H1 (cell line): ENCODE measurements around the gene TLCD5. TPM values are rescaled to one million over a fixed set of nuclear protein-coding genes. Genes with fewer than 3 reads are reported as not detected.

Experiments used
- CTCF ChIA-PET: fragments of 300-600 bp; sonication (Branson Sonifier 250); formaldehyde crosslinking; loops from one replicate; lab custom pipeline; 2021; ENCODE audit not compliant: partially characterized antibody; lab: Charles Lee
- POLR2A ChIA-PET: fragments of 300-600 bp; sonication (Branson Sonifier 250); formaldehyde crosslinking; loops from one replicate; lab custom pipeline; 2021; ENCODE audit warnings: inconsistent platforms; ENCODE audit not compliant: partially characterized antibody; lab: Charles Lee
- DNase-seq, 2 experiments: peaks; one replicate each; pipeline versions ENCODE4 v3.0.0 to v3.0.0-alpha.2; 2010 to 2022; ENCODE audit warnings: low spot score in 2 of 2, low read depth in 1 of 2, mixed read lengths in 1 of 2
- FAIRE-seq: peaks from 2 replicates; lab custom pipeline; 2011; peaks lifted over from hg19 to GRCh38; lab: Jason Lieb, UNC
- H2AFZ ChIP-seq: 2 replicates; pipeline ENCODE4 v1.8.1; 2012; ENCODE audit warnings: low read length, inconsistent platforms
- H2AK5ac ChIP-seq: 2 replicates; pipeline ENCODE4 v1.6.1; 2013; ENCODE audit warnings: low read depth, low read length
- H2BK120ac ChIP-seq: replicated peaks from 2 replicates; pipeline ENCODE3; 2013; ENCODE audit warnings: low read depth, low read length, inconsistent platforms
- H2BK12ac ChIP-seq: 2 replicates; pipeline ENCODE4 v1.6.1; 2013; ENCODE audit warnings: low read depth, low read length
- H2BK15ac ChIP-seq: 2 replicates; pipeline ENCODE4 v1.6.1; 2013; ENCODE audit warnings: low read length
- H2BK20ac ChIP-seq: 2 replicates; pipeline ENCODE4 v1.6.1; 2013; ENCODE audit warnings: low read length
- H2BK5ac ChIP-seq: 2 replicates; pipeline ENCODE4 v1.6.1; 2013; ENCODE audit warnings: low read depth, low read length
- H3K14ac ChIP-seq: 2 replicates; pipeline ENCODE4 v1.6.1; 2013; ENCODE audit warnings: inconsistent platforms; ENCODE audit not compliant: insufficient read length
- H3K18ac ChIP-seq: 2 replicates; pipeline ENCODE4 v1.6.1; 2013; ENCODE audit warnings: low read length; ENCODE audit errors: extremely low read depth
- H3K23ac ChIP-seq: 2 replicates; pipeline ENCODE4 v1.6.1; 2013; ENCODE audit warnings: inconsistent platforms; ENCODE audit not compliant: insufficient read length
- H3K23me2 ChIP-seq: 2 replicates; pipeline ENCODE4 v1.6.1; 2013; ENCODE audit warnings: low read depth, low read length
- H3K27ac ChIP-seq: 2 replicates; pipeline ENCODE4 v1.6.1; 2011; ENCODE audit warnings: low read depth, low read length, inconsistent platforms
- H3K27me3 ChIP-seq, 4 experiments: replicated peaks in 1 of 4; 1 replicate in 1 of 4; 2 replicates in 3 of 4; pipeline versions ENCODE4 v1.6.1 to v1.8.1; 2011 to 2013; ENCODE audit warnings: low read length in 3 of 4, mild to moderate bottlenecking in 3 of 4, inconsistent platforms in 2 of 4, mixed read lengths in 2 of 4, moderate library complexity in 1 of 4; ENCODE audit not compliant: control insufficient read depth in 3 of 4, insufficient read depth in 3 of 4; ENCODE audit errors: extremely low read depth in 1 of 4
- H3K36me3 ChIP-seq, 4 experiments: 2 replicates each; pipeline versions ENCODE4 v1.6.1 to v1.8.1; 2011 to 2013; ENCODE audit warnings: mild to moderate bottlenecking in 4 of 4, low read length in 3 of 4, moderate library complexity in 2 of 4, control low read depth in 1 of 4, inconsistent platforms in 1 of 4; ENCODE audit not compliant: insufficient read depth in 4 of 4, control insufficient read depth in 2 of 4
- H3K4ac ChIP-seq: replicated peaks from 2 replicates; pipeline ENCODE3; 2013; ENCODE audit warnings: low read length, low read depth, mixed read lengths, inconsistent platforms; ENCODE audit not compliant: insufficient read length
- H3K4me1 ChIP-seq, 4 experiments: replicated peaks in 1 of 4; 1 replicate in 1 of 4; 2 replicates in 3 of 4; pipeline versions ENCODE4 v1.6.1 to v1.8.1; 2011 to 2013; ENCODE audit warnings: low read length in 3 of 4, inconsistent platforms in 2 of 4, mixed read lengths in 1 of 4; ENCODE audit not compliant: insufficient read depth in 4 of 4, control insufficient read depth in 3 of 4
- H3K4me2 ChIP-seq, 2 experiments: 2 replicates each; pipeline versions ENCODE4 v1.6.1 to v1.8.1; 2011 to 2013; ENCODE audit warnings: low read depth in 2 of 2, low read length in 2 of 2, control low read depth in 1 of 2, inconsistent platforms in 1 of 2, mild to moderate bottlenecking in 1 of 2; ENCODE audit not compliant: insufficient read depth in 1 of 2
- H3K4me3 ChIP-seq, 4 experiments: fragments of 200-600, 300-600 bp in 1 of 4; sonication (generic), shearing (Covaris generic), sonication (Bioruptor Twin) in 1 of 4; 2 replicates each; pipeline versions ENCODE4 v1.5.1 to v1.8.1; 2011 to 2016; ENCODE audit warnings: low read length in 4 of 4, low read depth in 3 of 4, control low read depth in 2 of 4, inconsistent platforms in 2 of 4, mild to moderate bottlenecking in 2 of 4, mixed read lengths in 1 of 4, moderate library complexity in 1 of 4; ENCODE audit not compliant: insufficient read depth in 2 of 4; ENCODE audit errors: extremely low read depth in 1 of 4
- H3K56ac ChIP-seq: replicated peaks from 2 replicates; pipeline ENCODE3; 2013; ENCODE audit warnings: low read depth, mild to moderate bottlenecking, mixed read lengths, low read length, inconsistent platforms; ENCODE audit not compliant: insufficient read length
- H3K79me1 ChIP-seq: 2 replicates; pipeline ENCODE4 v1.6.1; 2013; ENCODE audit warnings: low read depth, low read length, control low read depth
- H3K79me2 ChIP-seq, 2 experiments: 2 replicates each; pipeline versions ENCODE4 v1.6.1 to v1.8.1; 2012 to 2013; ENCODE audit warnings: low read length in 2 of 2, mild to moderate bottlenecking in 2 of 2, inconsistent platforms in 1 of 2; ENCODE audit not compliant: insufficient read depth in 2 of 2, control insufficient read depth in 1 of 2
- H3K9ac ChIP-seq, 4 experiments: replicated peaks in 1 of 4; 1 replicate in 1 of 4; 2 replicates in 3 of 4; pipeline versions ENCODE4 v1.6.1 to v1.8.1; 2011 to 2013; ENCODE audit warnings: low read depth in 3 of 4, low read length in 3 of 4, control low read depth in 2 of 4, mild to moderate bottlenecking in 2 of 4, moderate library complexity in 2 of 4, inconsistent platforms in 1 of 4; ENCODE audit errors: extremely low read depth in 1 of 4
- H3K9me3 ChIP-seq, 2 experiments: 2 replicates each; pipeline versions ENCODE4 v1.6.1 to v1.8.1; 2012 to 2013; ENCODE audit warnings: mild to moderate bottlenecking in 2 of 2, moderate library complexity in 2 of 2, control low read depth in 1 of 2, inconsistent platforms in 1 of 2, low read depth in 1 of 2, low read length in 1 of 2, mixed read lengths in 1 of 2; ENCODE audit not compliant: insufficient read depth in 2 of 2
- H4K20me1 ChIP-seq, 2 experiments: replicated peaks in 1 of 2; 2 replicates each; pipeline versions ENCODE3 to v1.8.1; 2011 to 2013; ENCODE audit warnings: inconsistent platforms in 2 of 2, low read length in 2 of 2, mild to moderate bottlenecking in 1 of 2; ENCODE audit not compliant: insufficient read depth in 2 of 2, control insufficient read depth in 1 of 2
- H4K5ac ChIP-seq: 2 replicates; pipeline ENCODE4 v1.6.1; 2013; ENCODE audit warnings: low read length, low read depth, mixed read lengths, inconsistent platforms; ENCODE audit not compliant: insufficient read length
- H4K8ac ChIP-seq: 2 replicates; pipeline ENCODE4 v1.8.0; 2013; ENCODE audit warnings: mild to moderate bottlenecking, moderate library complexity, low read length, inconsistent platforms; ENCODE audit not compliant: insufficient read depth; ENCODE audit errors: extremely low read depth
- H4K91ac ChIP-seq: replicated peaks from 2 replicates; pipeline ENCODE3; 2013; ENCODE audit warnings: low read length, mixed read lengths, inconsistent platforms; ENCODE audit not compliant: insufficient read length
- CREB1 ChIP-seq: IDR thresholded peaks from 2 replicates; pipeline ENCODE4 v1.6.1; 2012; ENCODE audit warnings: inconsistent platforms
- SP2 ChIP-seq: IDR thresholded peaks from 2 replicates; pipeline ENCODE4 v1.6.1; 2012; ENCODE audit warnings: mild to moderate bottlenecking, low read length, inconsistent platforms
- WGBS, 2 experiments: shearing (Covaris generic) in 1 of 2; methylation state at CpG; one replicate each; pipeline versions ENCODE4 v1.1.6 to v1.1.7; 2013 to 2015; ENCODE audit warnings: low lambda C conversion rate in 2 of 2, mixed read lengths in 2 of 2, inconsistent platforms in 1 of 2, low coverage in 1 of 2, missing lambda C conversion rate in 1 of 2; ENCODE audit not compliant: insufficient replicate concordance in 2 of 2, insufficient coverage in 1 of 2, insufficient read length in 1 of 2; ENCODE audit errors: extremely low coverage in 1 of 2, missing lambda C conversion rate in 1 of 2; 5-methylcytosine and 5-hydroxymethylcytosine counted together
- polyA plus RNA-seq, 7 experiments: library from polyadenylated mRNA; depleted of rRNA in 3 of 7; stranded (reverse) in 5 of 7; unstranded in 2 of 7; fragments of >200 nt in 5 of 7; fragments of 200-250 nt in 2 of 7; gene quantifications; 1 replicate in 5 of 7; 2 replicates in 1 of 7; 4 replicates in 1 of 7; pipeline versions ENCODE4 v1.2.1 to v1.2.3, GENCODE V29; 2011 to 2013; ENCODE audit warnings: missing spikeins in 2 of 7, mixed read lengths in 2 of 7
- total RNA-seq: library from RNA; stranded (reverse); fragmentation: NEBNext Ultra II Directional; extraction: Animal tissue kit (Norgen Biotek cat#: 25700); gene quantifications from 2 replicates; pipeline ENCODE4 v1.2.1, GENCODE V29; 2021

The TLCD5 gene
- total and polyA plus RNA-seq, 2 of the 8 experiments (the other 6 are each of a cell fraction or from before 2014, with no cell fraction given) = 9.5 to 10.1 TPM

DNA sequence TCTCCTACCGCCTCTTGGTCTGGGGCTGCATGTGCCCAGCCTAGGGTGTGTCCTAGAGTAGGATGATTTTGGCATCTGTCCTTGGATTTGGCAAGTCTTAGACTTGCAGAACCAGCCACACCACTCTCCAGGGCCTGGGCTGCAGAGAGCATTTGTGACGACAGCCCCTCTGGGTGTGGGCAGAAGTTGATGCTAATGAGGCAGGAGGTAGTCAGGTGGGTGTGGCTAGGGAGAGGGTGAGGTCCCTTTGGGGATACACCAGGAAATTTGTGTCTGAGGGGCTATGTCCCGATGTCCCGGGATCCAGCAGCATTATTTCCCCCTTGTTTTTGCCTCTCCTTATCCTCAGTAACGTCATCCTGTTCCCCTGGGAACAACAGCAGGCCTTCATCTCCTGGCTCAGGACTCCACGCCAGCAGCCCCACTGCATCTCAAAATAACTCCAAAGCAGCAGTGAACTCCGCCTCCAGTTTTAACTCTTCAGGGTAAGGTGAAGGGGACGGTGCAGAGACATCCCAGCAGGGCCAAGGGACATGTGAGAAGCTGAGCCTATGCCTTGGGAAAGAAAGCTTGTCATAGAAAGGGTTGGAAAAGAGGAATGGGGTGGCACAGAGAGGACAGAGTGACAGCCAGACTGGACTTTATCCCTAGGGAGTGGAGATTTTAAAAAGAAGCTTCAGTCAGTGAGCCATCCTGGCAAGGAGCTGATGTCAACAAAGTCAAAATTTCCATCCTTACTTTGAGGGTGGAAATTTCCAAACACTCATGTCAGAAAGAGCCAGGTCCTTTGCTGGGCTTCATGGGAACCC is 8.0 kb upstream of the TLCD5 start:
- Histone ChIP-seq H3K4me2 (peak overlapping the region; percentile 52 to 64), H3K18ac (peak overlapping the region; percentile 64; the same call in 1 of the 2 replicates)
- DNase-seq = no peak

More for the DNA sequence above, 8.0 kb upstream of the TLCD5 start:
- no peaks in the 10 kb centered on the region for H4K20me1 ChIP-seq
- peak; percentile 66 for FAIRE-seq
- peak overlapping the region in 3 of 4 experiments; percentile 7 to 40 (median 15); a peak in 4 of 8 replicates for H3K4me3 ChIP-seq
- H4K91ac ChIP-seq = peak overlapping the region; percentile 1
- 43% methylated on average over 8 of the region's 8 CpGs; no CpG with 5 or more reads in 1 of the 2 experiments for WGBS, 2 experiments
- no peak overlapping the region for H3K14ac ChIP-seq
- TF ChIP-seq SP2 (no peak), CREB1 (peak; percentile 42; the same call in 1 of the 2 replicates)
- H2AFZ ChIP-seq = peak overlapping the region; percentile 59; the same call in 1 of the 2 replicates
- H2BK20ac ChIP-seq = peak overlapping the region; percentile 95
- H3K27ac ChIP-seq = no peak overlapping the region; the same call in 1 of the 2 replicates
- no peaks in the 10 kb centered on the region for H3K9me3 ChIP-seq
- peak overlapping the region; percentile 93; the same call in 1 of the 2 replicates for H2BK15ac ChIP-seq
- H3K9ac ChIP-seq = no peak overlapping the region
- H3K4me1 ChIP-seq = peaks cover 0 to 7% (median 6%) of the 10 kb centered on the region in 4 experiments
- H3K23me2 ChIP-seq = no peaks in the 10 kb centered on the region
- no peak overlapping the region for H4K8ac ChIP-seq
- ChIA-PET CTCF (interaction anchor here (0.6 to 31.5 kb wide), 12 partner anchors 8 to 88 kb away, joined by 3 to 1412 read pairs (median 4); partner anchors contain the start of gene POU2F3), POLR2A (no interaction called here)
- no peak overlapping the region for H3K23ac ChIP-seq
- no peak overlapping the region for H4K5ac ChIP-seq
- peak overlapping the region; percentile 87 for H3K4ac ChIP-seq
- no peaks in the 10 kb centered on the region for H3K27me3 ChIP-seq
- H3K79me2 ChIP-seq = no peaks in the 10 kb centered on the region
- no peak overlapping the region for H3K56ac ChIP-seq
- H2BK12ac ChIP-seq = no peak overlapping the region
- H2BK120ac ChIP-seq = peak overlapping the region; percentile 55
- H2AK5ac ChIP-seq = no peak overlapping the region
- H3K36me3 ChIP-seq = no peaks in the 10 kb centered on the region
- H2BK5ac ChIP-seq = peak overlapping the region; percentile 82; the same call in 1 of the 2 replicates
- H3K79me1 ChIP-seq = no peaks in the 10 kb centered on the region
